ENCODE results near the gene MYO7B.
"Not testable (repeated sequence)": the region's sequence is repeated elsewhere in the genome, so short reads cannot be mapped to it uniquely, and the experiment has no call there.

The MYO7B gene

GRCh38 chr2:127524198-127524834 lies 11.2 kb upstream of the MYO7B start:
- DNase-seq, result not testable (repeated sequence)

GRCh38 chr2:127525691-127526131 lies 9.8 kb upstream of the MYO7B start:
- no peak for DNase-seq

- peak; percentile 95 for DNase-seq
Measured at GRCh38 chr2:127526132-127527000, 9.1 kb upstream of the MYO7B start, which contains the start of gene IWS1. Gene IWS1, minus strand, starts transcription at chr2:127526489. Its CDS starts 281 bp downstream, at chr2:127526208.

- no peak for DNase-seq
Measured at GRCh38 chr2:127527001-127527804, 8.3 kb upstream of the MYO7B start.

- DNase-seq, result no peak
Measured at GRCh38 chr2:127528487-127528886, 7.0 kb upstream of the MYO7B start.

- not testable (repeated sequence) for DNase-seq
Measured at GRCh38 chr2:127529416-127529815, 6.1 kb upstream of the MYO7B start.

GRCh38 chr2:127530245-127531140 lies 5.0 kb upstream of the MYO7B start:
- DNase-seq, result no peak

- no peak for DNase-seq
Measured at GRCh38 chr2:127531221-127531648, 4.2 kb upstream of the MYO7B start.

- no peak for DNase-seq
Measured at GRCh38 chr2:127532296-127532695, 3.2 kb upstream of the MYO7B start.

GRCh38 chr2:127535918-127536317 lies 435 bp downstream of the MYO7B start:
- no peak for DNase-seq

- DNase-seq, result no peak
Measured at GRCh38 chr2:127536707-127537541, 1.4 kb downstream of the MYO7B start.

GRCh38 chr2:127537644-127538043 lies 2.2 kb downstream of the MYO7B start:
- no peak for DNase-seq

GRCh38 chr2:127541809-127542208 lies 6.3 kb downstream of the MYO7B start:
- no peak for DNase-seq

- no peak for DNase-seq
Measured at GRCh38 chr2:127542231-127542630, 6.7 kb downstream of the MYO7B start.

GRCh38 chr2:127543013-127543501 lies 7.6 kb downstream of the MYO7B start:
- not testable (repeated sequence) for DNase-seq

GRCh38 chr2:127545189-127545588 lies 9.7 kb downstream of the MYO7B start:
- DNase-seq, result no peak

- no peak for DNase-seq
Measured at GRCh38 chr2:127545796-127546195, 10.3 kb downstream of the MYO7B start.

GRCh38 chr2:127546797-127547196 lies 11.3 kb downstream of the MYO7B start:
- no peak for DNase-seq

- no peak for DNase-seq
Measured at GRCh38 chr2:127551221-127551930, 15.9 kb downstream of the MYO7B start.

GRCh38 chr2:127552336-127552735 lies 16.9 kb downstream of the MYO7B start:
- DNase-seq, result no peak
